B cell (primary cell): ENCODE measurements around the gene PC. TPM values are rescaled to one million over a fixed set of nuclear protein-coding genes. Genes with fewer than 3 reads are reported as not detected.

ENCODE experiments used
- ATAC-seq: fragments of 200-7000 bp; cut with Tn5 transposase; one replicate; pipeline ENCODE4 v1.10.0; 2021; ENCODE audit warnings: low read depth, mild to moderate bottlenecking, moderate number of reproducible peaks, moderate library complexity
- CTCF ChIA-PET: fragments of 350-600 bp; sonication (Branson Sonifier 250); formaldehyde crosslinking; loops from one replicate; lab custom pipeline; 2021; ENCODE audit warnings: antibody characterized with exemption, inconsistent platforms; lab: Charles Lee
- POLR2A ChIA-PET: fragments of 350-600 bp; sonication (Branson Sonifier 250); formaldehyde crosslinking; loops from one replicate; lab custom pipeline; 2021; ENCODE audit warnings: antibody characterized with exemption; lab: Charles Lee
- DNase-seq: peaks from one replicate; pipeline ENCODE4 v3.0.0; 2013
- H2AFZ ChIP-seq: 2 replicates; pipeline ENCODE4 v1.6.1; 2012; ENCODE audit warnings: mild to moderate bottlenecking, low read depth, low read length; ENCODE audit not compliant: insufficient read depth, poor library complexity, severe bottlenecking
- H3K27ac ChIP-seq, 2 donors: 1 replicate in 1 of 2; 2 replicates in 1 of 2; pipeline ENCODE4 v1.5.1; 2012 to 2013; ENCODE audit warnings: low read length in 2 of 2, mild to moderate bottlenecking in 2 of 2, moderate library complexity in 1 of 2
- H3K27me3 ChIP-seq, 4 experiments: fragments of 200-600 bp in 1 of 4; sonication (generic) in 1 of 4; replicated peaks in 1 of 4; 1 replicate in 2 of 4; 2 replicates in 2 of 4; pipeline versions ENCODE4 v1.6.1 to v1.7.0; 2013 to 2016; ENCODE audit warnings: low read length in 3 of 4, mild to moderate bottlenecking in 2 of 4, mixed read lengths in 1 of 4, moderate library complexity in 1 of 4; ENCODE audit not compliant: insufficient read depth in 4 of 4, control insufficient read depth in 3 of 4; ENCODE audit errors: control extremely low read depth in 1 of 4
- H3K36me3 ChIP-seq, 2 experiments: replicated peaks in 1 of 2; 1 replicate in 1 of 2; 2 replicates in 1 of 2; pipeline versions ENCODE4 v1.6.1 to v1.7.1; 2013; ENCODE audit warnings: low read length in 1 of 2; ENCODE audit not compliant: insufficient read depth in 2 of 2, control insufficient read depth in 1 of 2; ENCODE audit errors: control extremely low read depth in 1 of 2, extremely low read depth in 1 of 2
- H3K4me1 ChIP-seq, 2 donors: fragments of 200-600 bp in 1 of 2; sonication (generic) in 1 of 2; 1 replicate in 1 of 2; 2 replicates in 1 of 2; pipeline versions ENCODE4 v1.5.1 to v1.6.1; 2013 to 2017; ENCODE audit warnings: low read length in 2 of 2; ENCODE audit not compliant: control insufficient read depth in 2 of 2, insufficient read depth in 2 of 2
- H3K4me2 ChIP-seq: replicated peaks from 2 replicates; pipeline ENCODE3; 2012; ENCODE audit warnings: mild to moderate bottlenecking, low read depth, low read length; ENCODE audit not compliant: poor library complexity, severe bottlenecking
- H3K4me3 ChIP-seq, 5 experiments: fragments of 200-600 bp in 1 of 5; sonication (generic) in 1 of 5; 1 replicate in 3 of 5; 2 replicates in 2 of 5; pipeline versions ENCODE4 v1.5.1 to v1.7.0; 2011 to 2016; ENCODE audit warnings: low read length in 4 of 5, mild to moderate bottlenecking in 4 of 5, low read depth in 2 of 5, control low read depth in 1 of 5, moderate library complexity in 1 of 5; ENCODE audit not compliant: insufficient read depth in 1 of 5; ENCODE audit errors: control extremely low read depth in 1 of 5, extremely low read depth in 1 of 5
- H3K79me2 ChIP-seq: fragments of 200-600 bp; sonication (generic); one replicate; pipeline ENCODE4 v1.6.0; 2016; ENCODE audit warnings: low read length; ENCODE audit not compliant: control insufficient read depth, insufficient read depth
- H3K9ac ChIP-seq: fragments of 200-600 bp; sonication (generic); 2 replicates; pipeline ENCODE4 v1.6.1; 2017; ENCODE audit warnings: mild to moderate bottlenecking, low read length, moderate library complexity
- H3K9me3 ChIP-seq, 3 donors: one replicate each; pipeline versions ENCODE4 v1.6.1 to v1.7.1; 2013; ENCODE audit warnings: low read length in 2 of 3; ENCODE audit not compliant: control insufficient read depth in 2 of 3, insufficient read depth in 1 of 3; ENCODE audit errors: control extremely low read depth in 1 of 3
- H4K20me1 ChIP-seq: 2 replicates; pipeline ENCODE4 v1.6.0; 2012; ENCODE audit warnings: mild to moderate bottlenecking, low read length; ENCODE audit not compliant: insufficient read depth, control insufficient read depth, poor library complexity, severe bottlenecking
- H3K27ac Mint-ChIP-seq: one replicate; pipeline ENCODE4 v1.8.0; 2021; ENCODE audit warnings: mixed read lengths
- H3K27me3 Mint-ChIP-seq: one replicate; pipeline ENCODE4 v1.8.0; 2021; ENCODE audit warnings: mixed read lengths
- H3K4me1 Mint-ChIP-seq: one replicate; pipeline ENCODE4 v1.8.0; 2021; ENCODE audit warnings: mixed read lengths
- H3K4me3 Mint-ChIP-seq: one replicate; pipeline ENCODE4 v1.8.0; 2021; ENCODE audit warnings: mixed read lengths
- H3K9me3 Mint-ChIP-seq: one replicate; pipeline ENCODE4 v1.8.0; 2022; ENCODE audit warnings: mixed read lengths; ENCODE audit not compliant: insufficient read depth
- EZH2 ChIP-seq: IDR thresholded peaks from 2 replicates; pipeline ENCODE4 v1.6.1; 2012; ENCODE audit warnings: borderline replicate concordance, low read depth, mild to moderate bottlenecking, moderate library complexity, low read length; ENCODE audit not compliant: insufficient read depth, poor library complexity, severe bottlenecking
- WGBS: methylation state at CpG from one replicate; pipeline ENCODE4 v1.1.5; 2013; ENCODE audit warnings: missing lambda C conversion rate; ENCODE audit not compliant: insufficient coverage; 5-methylcytosine and 5-hydroxymethylcytosine counted together
- intact Hi-C: fragments of 100-400 bp; cut with micrococcal nuclease; formaldehyde crosslinking; loops from one replicate; pipeline ENCODE4 v1.10.0; 2022
- polyA plus RNA-seq: library from polyadenylated mRNA; depleted of rRNA; stranded (reverse); fragments of >200 nt; gene quantifications from 2 replicates; pipeline ENCODE4 v1.2.3, GENCODE V29; 2012
- total RNA-seq, 2 donors: library from RNA; stranded (reverse); fragments of 120-200 nt in 1 of 2; gene quantifications; 1 replicate in 1 of 2; 2 replicates in 1 of 2; pipeline versions ENCODE4 v1.2.3 to v1.2.4, GENCODE V29; 2013 to 2022
- TF ChIP-seq, protein P1 (sequence below): fragments of 200-600 bp; IDR thresholded peaks from one replicate; pipeline ENCODE4 v1.8.0; 2022; ENCODE audit warnings: antibody characterized with exemption, mild to moderate bottlenecking

The PC gene
- total and polyA plus RNA-seq, 2 donors (not counting 1 experiment from before 2014, with no cell fraction given), result 1.5 to 4.4 TPM

DNA sequence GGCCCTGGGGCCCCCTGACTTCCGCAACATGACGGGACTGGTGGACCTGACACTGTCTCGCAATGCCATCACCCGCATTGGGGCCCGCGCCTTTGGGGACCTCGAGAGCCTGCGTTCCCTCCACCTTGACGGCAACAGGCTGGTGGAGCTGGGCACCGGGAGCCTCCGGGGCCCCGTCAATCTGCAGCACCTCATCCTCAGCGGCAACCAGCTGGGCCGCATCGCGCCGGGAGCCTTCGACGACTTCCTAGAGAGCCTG is 100.3 kb downstream of the PC start:
- H3K4me3 ChIP-seq, result no peak overlapping the region
- WGBS, result 97% methylated on average over 19 of the region's 19 CpGs
- H3K27me3 ChIP-seq, result no peaks in the 10 kb centered on the region
- no peaks in the 10 kb centered on the region for H4K20me1 ChIP-seq
- H3K4me3 Mint-ChIP-seq, result peak overlapping the region; percentile 77
- no peaks in the 10 kb centered on the region for H3K36me3 ChIP-seq
- intact Hi-C loops, result no loop called here
- CTCF ChIA-PET, result no interaction called here
- ATAC-seq (no peak), DNase-seq (no peak)
- H3K27me3 Mint-ChIP-seq, result no peaks in the 10 kb centered on the region
- H3K27ac ChIP-seq, result no peak overlapping the region
- TF ChIP-seq, protein P1, sequence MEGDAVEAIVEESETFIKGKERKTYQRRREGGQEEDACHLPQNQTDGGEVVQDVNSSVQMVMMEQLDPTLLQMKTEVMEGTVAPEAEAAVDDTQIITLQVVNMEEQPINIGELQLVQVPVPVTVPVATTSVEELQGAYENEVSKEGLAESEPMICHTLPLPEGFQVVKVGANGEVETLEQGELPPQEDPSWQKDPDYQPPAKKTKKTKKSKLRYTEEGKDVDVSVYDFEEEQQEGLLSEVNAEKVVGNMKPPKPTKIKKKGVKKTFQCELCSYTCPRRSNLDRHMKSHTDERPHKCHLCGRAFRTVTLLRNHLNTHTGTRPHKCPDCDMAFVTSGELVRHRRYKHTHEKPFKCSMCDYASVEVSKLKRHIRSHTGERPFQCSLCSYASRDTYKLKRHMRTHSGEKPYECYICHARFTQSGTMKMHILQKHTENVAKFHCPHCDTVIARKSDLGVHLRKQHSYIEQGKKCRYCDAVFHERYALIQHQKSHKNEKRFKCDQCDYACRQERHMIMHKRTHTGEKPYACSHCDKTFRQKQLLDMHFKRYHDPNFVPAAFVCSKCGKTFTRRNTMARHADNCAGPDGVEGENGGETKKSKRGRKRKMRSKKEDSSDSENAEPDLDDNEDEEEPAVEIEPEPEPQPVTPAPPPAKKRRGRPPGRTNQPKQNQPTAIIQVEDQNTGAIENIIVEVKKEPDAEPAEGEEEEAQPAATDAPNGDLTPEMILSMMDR, result no peak
- no peak for TF ChIP-seq EZH2
- H3K9ac ChIP-seq, result no peak overlapping the region
- peak overlapping the region; percentile 10 for H3K27ac Mint-ChIP-seq
- peaks cover 5 to 13% of the 10 kb centered on the region in 2 donors for H3K4me1 ChIP-seq
- no peak overlapping the region for H2AFZ ChIP-seq
- peaks cover 7% of the 10 kb centered on the region for H3K4me1 Mint-ChIP-seq
- no peaks in the 10 kb centered on the region for H3K9me3 Mint-ChIP-seq
- no peak overlapping the region for H3K4me2 ChIP-seq
- H3K79me2 ChIP-seq, result no peaks in the 10 kb centered on the region
- no peaks in the 10 kb centered on the region for H3K9me3 ChIP-seq
- POLR2A ChIA-PET, result no interaction called here

DNA sequence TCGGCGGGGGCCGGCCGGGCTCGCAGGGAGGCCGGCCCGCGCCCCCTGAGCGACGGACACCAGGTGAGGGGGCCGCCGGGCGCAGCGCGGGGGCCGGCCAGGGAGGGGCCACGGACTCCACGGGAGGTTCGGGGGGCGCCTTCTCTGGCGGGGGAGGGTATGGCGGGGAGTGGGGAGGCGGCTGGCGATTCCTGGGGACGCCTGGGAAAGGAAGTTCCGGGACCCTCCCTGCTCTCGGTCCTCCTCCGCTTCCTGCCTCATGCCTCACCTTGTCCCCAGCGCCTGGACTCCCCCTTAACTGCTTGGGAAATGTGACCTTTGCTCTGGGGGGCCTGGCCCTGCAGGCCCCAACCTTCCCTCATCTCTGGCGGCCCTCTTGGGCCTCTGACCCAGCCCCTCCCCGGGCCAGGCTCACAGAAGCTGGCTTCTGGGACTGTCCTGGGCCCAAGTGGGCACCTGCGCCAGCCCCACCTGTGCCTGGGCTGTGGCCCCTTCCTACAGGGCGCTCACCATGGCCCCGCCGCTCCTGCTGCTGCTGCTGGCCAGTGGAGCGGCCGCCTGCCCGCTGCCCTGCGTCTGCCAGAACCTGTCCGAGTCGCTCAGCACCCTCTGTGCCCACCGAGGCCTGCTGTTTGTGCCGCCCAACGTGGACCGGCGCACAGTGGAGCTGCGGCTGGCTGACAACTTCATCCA is 100.8 kb downstream of the PC start:
- Histone ChIP-seq H3K27me3 (no peaks in the 10 kb centered on the region), H3K4me3 (peak overlapping the region in 1 of 5 experiments; percentile 70), H3K27ac (no peak overlapping the region), H3K9me3 (no peaks in the 10 kb centered on the region), H4K20me1 (no peaks in the 10 kb centered on the region), H3K4me2 (peak overlapping the region; percentile 91), H3K4me1 (peaks cover 5 to 13% of the 10 kb centered on the region in 2 donors), H3K79me2 (no peaks in the 10 kb centered on the region), H2AFZ (peak overlapping the region; percentile 33), H3K36me3 (no peaks in the 10 kb centered on the region), H3K9ac (no peak overlapping the region)
- WGBS, result 44% methylated on average over 40 of the region's 47 CpGs
- intact Hi-C loops, result no loop called here
- ChIA-PET CTCF (no interaction called here), POLR2A (no interaction called here)
- H3K27ac Mint-ChIP-seq, result peak overlapping the region; percentile 32
- H3K27me3 Mint-ChIP-seq, result no peaks in the 10 kb centered on the region
- H3K4me1 Mint-ChIP-seq, result peaks cover 7% of the 10 kb centered on the region
- H3K4me3 Mint-ChIP-seq, result peak overlapping the region; percentile 77
- TF ChIP-seq, protein P1, result no peak
- TF ChIP-seq EZH2, result no peak
- DNase-seq (no peak), ATAC-seq (no peak)
- no peaks in the 10 kb centered on the region for H3K9me3 Mint-ChIP-seq
